Common myeloid progenitor, CD34-positive (primary cell): ENCODE measurements around the gene ADAMTS3.

Experiments
- CTCF ChIA-PET: fragments of 350-600 bp; sonication (Branson Sonifier 250); formaldehyde crosslinking; loops from one replicate; lab custom pipeline; 2021; ENCODE audit warnings: antibody characterized with exemption; lab: Charles Lee
- POLR2A ChIA-PET: fragments of 350-600 bp; sonication (Branson Sonifier 250); formaldehyde crosslinking; loops from one replicate; lab custom pipeline; 2021; ENCODE audit warnings: antibody characterized with exemption; lab: Charles Lee
- DNase-seq, 3 donors: peaks; one replicate each; pipeline versions ENCODE4 v3.0.0 to v3.0.0-alpha.2; 2013
- H3K27ac ChIP-seq, 2 experiments: 1 replicate in 1 of 2; 2 replicates in 1 of 2; pipeline ENCODE4 v1.7.0; 2013; ENCODE audit warnings: inconsistent platforms in 2 of 2, low read length in 2 of 2, mild to moderate bottlenecking in 2 of 2, low read depth in 1 of 2, moderate library complexity in 1 of 2; ENCODE audit not compliant: severe bottlenecking in 2 of 2, insufficient read depth in 1 of 2, poor library complexity in 1 of 2
- H3K27me3 ChIP-seq, 5 experiments: replicated peaks in 2 of 5; 1 replicate in 3 of 5; 2 replicates in 2 of 5; pipeline versions ENCODE4 v1.6.1 to v1.7.0; 2013; ENCODE audit warnings: low read length in 4 of 5, mild to moderate bottlenecking in 2 of 5, moderate library complexity in 2 of 5, inconsistent platforms in 1 of 5; ENCODE audit not compliant: insufficient read depth in 5 of 5, control insufficient read depth in 4 of 5
- H3K36me3 ChIP-seq, 4 experiments: 1 replicate in 2 of 4; 2 replicates in 2 of 4; pipeline versions ENCODE4 v1.6.1 to v1.7.0; 2013; ENCODE audit warnings: low read length in 3 of 4, control low read depth in 1 of 4, mild to moderate bottlenecking in 1 of 4; ENCODE audit not compliant: control insufficient read depth in 4 of 4, insufficient read depth in 4 of 4
- H3K4me1 ChIP-seq, 4 experiments: 1 replicate in 3 of 4; 2 replicates in 1 of 4; pipeline versions ENCODE4 v1.6.1 to v1.7.1; 2013; ENCODE audit warnings: low read length in 3 of 4, mild to moderate bottlenecking in 3 of 4, control low read depth in 1 of 4, inconsistent platforms in 1 of 4, moderate library complexity in 1 of 4; ENCODE audit not compliant: control insufficient read depth in 4 of 4, insufficient read depth in 4 of 4; ENCODE audit errors: control extremely low read depth in 1 of 4
- H3K4me3 ChIP-seq, 7 experiments: 1 replicate in 4 of 7; 2 replicates in 3 of 7; pipeline versions ENCODE4 v1.5.1 to v1.7.0; 2013; ENCODE audit warnings: mild to moderate bottlenecking in 7 of 7, low read length in 6 of 7, moderate library complexity in 6 of 7, inconsistent platforms in 2 of 7, low read depth in 2 of 7, control low read depth in 1 of 7; ENCODE audit not compliant: insufficient read depth in 4 of 7, control insufficient read depth in 1 of 7; ENCODE audit errors: extremely low read depth in 1 of 7
- H3K9me3 ChIP-seq, 5 experiments: 1 replicate in 4 of 5; 2 replicates in 1 of 5; pipeline versions ENCODE4 v1.6.1 to v1.7.1; 2013; ENCODE audit warnings: low read length in 4 of 5, mild to moderate bottlenecking in 2 of 5, inconsistent platforms in 1 of 5, low read depth in 1 of 5, moderate library complexity in 1 of 5; ENCODE audit not compliant: control insufficient read depth in 4 of 5, insufficient read depth in 2 of 5; ENCODE audit errors: control extremely low read depth in 1 of 5
- WGBS: methylation state at CpG from one replicate; pipeline ENCODE4 v1.1.5; 2013; ENCODE audit not compliant: insufficient coverage; 5-methylcytosine and 5-hydroxymethylcytosine counted together

The ADAMTS3 gene

GRCh38 chr4:72440386-72440785 lies 128.6 kb downstream of the ADAMTS3 start:
- 100% methylated on average over 1 of the region's 1 CpG for WGBS
- CTCF ChIA-PET: no interaction called here
- H3K27ac ChIP-seq: no peak overlapping the region
- POLR2A ChIA-PET: no interaction called here
- H3K9me3 ChIP-seq: no peaks in the 10 kb centered on the region
- no peak overlapping the region for H3K4me3 ChIP-seq
- H3K36me3 ChIP-seq: no peaks in the 10 kb centered on the region
- H3K27me3 ChIP-seq: no peaks in the 10 kb centered on the region
- no peak for DNase-seq
- H3K4me1 ChIP-seq: no peaks in the 10 kb centered on the region

- POLR2A ChIA-PET: no interaction called here
- no peaks in the 10 kb centered on the region for H3K4me1 ChIP-seq
- WGBS: no CpG with 5 or more reads among the region's 2 CpGs
- H3K27ac ChIP-seq: no peak overlapping the region
- no peaks in the 10 kb centered on the region for H3K36me3 ChIP-seq
- no peak overlapping the region for H3K4me3 ChIP-seq
- no peak for DNase-seq
- CTCF ChIA-PET: no interaction called here
- no peaks in the 10 kb centered on the region for H3K27me3 ChIP-seq
- H3K9me3 ChIP-seq: no peaks in the 10 kb centered on the region
These were observed 136.0 kb downstream of the ADAMTS3 start for GRCh38 chr4:72432975-72433374.

GRCh38 chr4:72432282-72432681 lies 136.7 kb downstream of the ADAMTS3 start:
- CTCF ChIA-PET: interaction anchor here (0.6 to 1.1 kb wide), 2 partner anchors 13 to 106 kb away, joined by 3 read pairs; no protein-coding TSS in a partner anchor

GRCh38 chr4:72430988-72431387 lies 138.0 kb downstream of the ADAMTS3 start:
- ChIA-PET CTCF (no interaction called here), POLR2A (no interaction called here)
- DNase-seq: no peak
- Histone ChIP-seq H3K4me3 (no peak overlapping the region), H3K27me3 (no peaks in the 10 kb centered on the region), H3K27ac (no peak overlapping the region), H3K36me3 (no peaks in the 10 kb centered on the region), H3K9me3 (no peaks in the 10 kb centered on the region), H3K4me1 (no peaks in the 10 kb centered on the region)
- 100% methylated on average over 5 of the region's 5 CpGs for WGBS

More at GRCh38 chr4:72432282-72432681, 136.7 kb downstream of the ADAMTS3 start:
- Histone ChIP-seq H3K27me3 (no peaks in the 10 kb centered on the region), H3K36me3 (no peaks in the 10 kb centered on the region), H3K4me1 (no peaks in the 10 kb centered on the region), H3K27ac (no peak overlapping the region), H3K4me3 (no peak overlapping the region), H3K9me3 (no peaks in the 10 kb centered on the region)
- 100% methylated on average over 4 of the region's 7 CpGs for WGBS
- DNase-seq: no peak
- POLR2A ChIA-PET: no interaction called here

GRCh38 chr4:72430050-72430449 lies 139.0 kb downstream of the ADAMTS3 start:
- H3K9me3 ChIP-seq: no peaks in the 10 kb centered on the region
- ChIA-PET POLR2A (no interaction called here), CTCF (no interaction called here)
- H3K27me3 ChIP-seq: no peaks in the 10 kb centered on the region
- H3K36me3 ChIP-seq: no peaks in the 10 kb centered on the region
- H3K4me1 ChIP-seq: no peaks in the 10 kb centered on the region
- H3K27ac ChIP-seq: no peak overlapping the region
- DNase-seq: no peak
- H3K4me3 ChIP-seq: no peak overlapping the region

GRCh38 chr4:72429397-72429889 lies 139.6 kb downstream of the ADAMTS3 start:
- Histone ChIP-seq H3K9me3 (no peaks in the 10 kb centered on the region), H3K4me3 (no peak overlapping the region), H3K36me3 (no peaks in the 10 kb centered on the region), H3K4me1 (no peaks in the 10 kb centered on the region), H3K27ac (no peak overlapping the region), H3K27me3 (no peaks in the 10 kb centered on the region)
- no CpG with 5 or more reads among the region's 4 CpGs for WGBS
- no peak for DNase-seq
- POLR2A ChIA-PET: no interaction called here
- CTCF ChIA-PET: no interaction called here

- no peaks in the 10 kb centered on the region for H3K27me3 ChIP-seq
- POLR2A ChIA-PET: no interaction called here
- H3K9me3 ChIP-seq: no peaks in the 10 kb centered on the region
- no peaks in the 10 kb centered on the region for H3K4me1 ChIP-seq
- no peak overlapping the region for H3K4me3 ChIP-seq
- no peak for DNase-seq
- CTCF ChIA-PET: no interaction called here
- H3K27ac ChIP-seq: no peak overlapping the region
- no peaks in the 10 kb centered on the region for H3K36me3 ChIP-seq
These were observed 142.0 kb downstream of the ADAMTS3 start for GRCh38 chr4:72427057-72427456.
